ENCODE results near the gene TPH2. TPM values are rescaled to one million over a fixed set of nuclear protein-coding genes. Genes with fewer than 3 reads are reported as not detected.

Gene TPH2
- total and polyA plus RNA-seq, 5 donors from 2014 or later: not detected

DNA sequence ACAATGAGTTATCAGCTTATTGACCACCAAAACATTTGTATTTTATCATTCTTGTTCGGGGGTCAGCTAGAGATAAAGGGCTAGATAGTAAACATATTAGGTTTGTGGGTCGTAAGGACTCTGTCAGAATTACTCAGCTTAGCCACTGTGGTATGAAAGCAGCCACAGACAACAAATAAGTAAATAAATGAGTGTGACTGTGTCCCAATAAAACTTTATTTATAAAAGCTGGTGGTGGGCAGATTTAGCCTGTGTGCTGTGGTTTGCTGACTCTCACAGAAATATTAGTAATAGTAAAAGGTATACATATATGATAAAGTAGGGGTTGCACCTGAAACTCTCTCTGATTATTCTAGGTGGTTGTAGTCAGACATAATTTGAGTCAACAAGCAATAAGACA is 56.1 kb downstream of the TPH2 start:
- Histone ChIP-seq H3K9me3 (ENCODE audit: control insufficient read depth in 2 of 2, low read length in 2 of 2) (no peaks in the 10 kb centered on the region), H3K27me3 (ENCODE audit: control insufficient read depth, insufficient read depth, low read length) (peaks cover 1% of the 10 kb centered on the region), H3K4me1 (ENCODE audit: control insufficient read depth, insufficient read depth, low read length, poor library complexity, severe bottlenecking) (no peaks in the 10 kb centered on the region), H3K36me3 (ENCODE audit: control insufficient read depth, insufficient read depth, low read length) (no peaks in the 10 kb centered on the region), H3K4me3 (ENCODE audit: low read depth, low read length) (no peak overlapping the region), H3K27ac (ENCODE audit: insufficient read depth, low read length, poor library complexity, severe bottlenecking) (no peak overlapping the region)
- no peak overlapping the region for H3K4me3 Mint-ChIP-seq
- no peak for DNase-seq
- no peak overlapping the region for H3K27ac Mint-ChIP-seq
- H3K4me1 Mint-ChIP-seq: no peaks in the 10 kb centered on the region
- H3K36me3 Mint-ChIP-seq: no peaks in the 10 kb centered on the region
- ATAC-seq (ENCODE audit: low read depth in 2 of 2): no peak
- H3K27me3 Mint-ChIP-seq: no peaks in the 10 kb centered on the region
- no peaks in the 10 kb centered on the region for H3K9me3 Mint-ChIP-seq

DNA sequence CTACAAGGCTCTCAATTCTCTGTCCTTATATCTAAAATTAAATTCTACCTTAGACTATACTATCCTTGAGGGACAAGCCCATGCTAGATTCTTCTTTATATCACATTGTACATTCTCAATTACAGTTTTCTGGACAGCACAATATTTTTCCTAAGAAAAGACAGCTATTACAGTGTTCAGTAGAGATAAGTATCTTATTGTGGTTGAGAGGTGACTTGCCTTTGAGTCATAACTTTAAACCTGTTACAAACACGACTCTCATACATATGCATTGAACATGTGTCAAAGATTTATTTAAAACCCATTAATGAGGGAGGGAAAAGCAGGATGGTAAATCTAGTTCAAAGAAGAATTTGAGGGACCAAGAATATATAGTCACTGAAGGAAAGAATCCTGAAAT is 61.1 kb downstream of the TPH2 start:
- peaks cover 4% of the 10 kb centered on the region for H3K27me3 ChIP-seq (ENCODE audit: control insufficient read depth, insufficient read depth, low read length)
- Mint-ChIP-seq H3K36me3 (no peaks in the 10 kb centered on the region), H3K4me3 (no peak overlapping the region), H3K9me3 (no peaks in the 10 kb centered on the region), H3K27ac (no peak overlapping the region), H3K27me3 (peaks cover 5% of the 10 kb centered on the region), H3K4me1 (no peaks in the 10 kb centered on the region)
- no peaks in the 10 kb centered on the region for H3K9me3 ChIP-seq (ENCODE audit: control insufficient read depth in 2 of 2, low read length in 2 of 2)
- H3K27ac ChIP-seq (ENCODE audit: insufficient read depth, low read length, poor library complexity, severe bottlenecking): no peak overlapping the region
- no peak overlapping the region for H3K4me3 ChIP-seq (ENCODE audit: low read depth, low read length)
- DNase-seq (no peak), ATAC-seq (ENCODE audit: low read depth in 2 of 2) (no peak)
- no peaks in the 10 kb centered on the region for H3K4me1 ChIP-seq (ENCODE audit: control insufficient read depth, insufficient read depth, low read length, poor library complexity, severe bottlenecking)
- no peaks in the 10 kb centered on the region for H3K36me3 ChIP-seq (ENCODE audit: control insufficient read depth, insufficient read depth, low read length)

DNA sequence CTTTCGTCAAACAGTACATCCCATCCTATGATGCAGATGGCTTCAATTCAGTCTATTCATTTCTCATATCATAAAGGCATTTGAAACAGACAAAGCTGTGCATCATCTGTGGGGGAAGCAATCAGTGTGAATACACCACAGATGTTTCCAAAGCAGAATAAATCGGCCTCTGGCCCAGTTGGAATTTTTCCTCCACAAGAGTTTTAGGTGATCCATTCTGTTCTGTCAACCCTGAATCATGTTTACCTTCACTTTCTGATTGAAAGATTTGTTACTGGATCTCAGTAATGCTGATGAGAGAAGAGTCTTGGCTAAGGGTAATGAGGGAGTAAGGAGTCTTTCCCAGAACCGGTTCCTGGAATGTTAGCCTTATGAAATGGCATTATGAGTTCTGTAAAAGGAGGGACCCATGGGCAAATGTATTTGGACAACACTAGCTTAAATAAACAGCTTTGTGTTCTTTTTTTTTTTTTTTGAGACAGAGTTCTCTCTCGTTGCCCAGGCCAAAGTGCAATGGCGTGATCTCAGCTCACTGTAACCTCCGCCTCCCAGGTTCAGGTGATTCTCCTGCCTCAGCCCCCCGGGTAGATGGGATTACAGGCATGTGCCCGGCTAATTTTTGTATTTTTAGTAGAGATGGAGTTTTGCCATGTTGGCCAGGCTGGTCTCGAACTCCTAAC is 62.5 kb downstream of the TPH2 start:
- Histone ChIP-seq H3K4me3 (ENCODE audit: low read depth, low read length) (no peak overlapping the region), H3K27me3 (ENCODE audit: control insufficient read depth, insufficient read depth, low read length) (peaks cover 6% of the 10 kb centered on the region), H3K4me1 (ENCODE audit: control insufficient read depth, insufficient read depth, low read length, poor library complexity, severe bottlenecking) (no peaks in the 10 kb centered on the region), H3K27ac (ENCODE audit: insufficient read depth, low read length, poor library complexity, severe bottlenecking) (no peak overlapping the region), H3K9me3 (ENCODE audit: control insufficient read depth in 2 of 2, low read length in 2 of 2) (no peaks in the 10 kb centered on the region), H3K36me3 (ENCODE audit: control insufficient read depth, insufficient read depth, low read length) (no peaks in the 10 kb centered on the region)
- ATAC-seq (ENCODE audit: low read depth in 2 of 2): no peak
- H3K4me1 Mint-ChIP-seq: no peaks in the 10 kb centered on the region
- H3K27me3 Mint-ChIP-seq: peaks cover 15% of the 10 kb centered on the region
- H3K27ac Mint-ChIP-seq: no peak overlapping the region
- no peaks in the 10 kb centered on the region for H3K9me3 Mint-ChIP-seq
- no peaks in the 10 kb centered on the region for H3K36me3 Mint-ChIP-seq
- no peak for DNase-seq
- H3K4me3 Mint-ChIP-seq: no peak overlapping the region

DNA sequence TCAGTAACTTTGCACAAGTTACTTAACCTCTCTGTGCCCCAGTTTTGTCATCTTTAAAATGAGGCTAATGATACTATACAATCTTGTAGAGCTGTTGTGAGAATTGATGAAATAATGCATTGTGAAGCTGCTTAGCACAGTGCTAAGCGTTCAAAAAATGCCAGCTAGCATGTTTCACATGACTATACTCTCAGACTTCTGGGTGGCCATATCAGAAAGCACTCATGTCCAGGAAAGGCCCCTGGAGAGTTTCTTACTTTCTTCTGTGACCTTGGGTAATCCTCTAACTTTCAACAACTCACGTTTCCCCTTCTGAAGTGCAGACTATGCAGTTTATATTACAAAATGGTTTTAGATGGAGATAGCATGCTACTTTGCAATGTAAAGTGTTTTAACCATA is 68.1 kb downstream of the TPH2 start:
- Mint-ChIP-seq H3K36me3 (no peaks in the 10 kb centered on the region), H3K4me1 (no peaks in the 10 kb centered on the region), H3K27ac (no peak overlapping the region), H3K27me3 (peaks cover 15% of the 10 kb centered on the region), H3K9me3 (no peaks in the 10 kb centered on the region), H3K4me3 (no peak overlapping the region)
- ATAC-seq (ENCODE audit: low read depth in 2 of 2) (no peak), DNase-seq (no peak)
- Histone ChIP-seq H3K27ac (ENCODE audit: insufficient read depth, low read length, poor library complexity, severe bottlenecking) (no peak overlapping the region), H3K27me3 (ENCODE audit: control insufficient read depth, insufficient read depth, low read length) (peaks cover 2% of the 10 kb centered on the region), H3K36me3 (ENCODE audit: control insufficient read depth, insufficient read depth, low read length) (no peaks in the 10 kb centered on the region), H3K9me3 (ENCODE audit: control insufficient read depth in 2 of 2, low read length in 2 of 2) (no peaks in the 10 kb centered on the region), H3K4me1 (ENCODE audit: control insufficient read depth, insufficient read depth, low read length, poor library complexity, severe bottlenecking) (no peaks in the 10 kb centered on the region), H3K4me3 (ENCODE audit: low read depth, low read length) (no peak overlapping the region)

DNA sequence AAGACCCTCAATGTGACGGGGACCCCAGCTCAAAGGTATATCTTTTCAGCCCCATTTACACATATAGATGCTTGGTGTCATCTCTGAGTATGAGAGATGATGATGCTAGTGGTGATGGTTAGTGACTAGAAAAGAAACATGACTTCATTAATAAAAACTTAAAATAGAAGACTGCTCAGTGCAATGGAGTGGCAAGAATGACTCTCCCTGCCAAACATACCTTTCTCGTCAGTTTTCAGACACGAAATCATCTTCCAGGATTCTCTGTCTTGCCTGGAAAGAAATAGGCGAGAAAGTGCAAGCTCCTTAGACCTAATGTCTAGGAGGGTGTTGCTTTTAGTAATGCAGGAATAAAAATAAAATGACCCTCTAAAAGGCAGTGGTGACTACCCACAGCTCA is 71.7 kb downstream of the TPH2 start:
- H3K27ac ChIP-seq (ENCODE audit: insufficient read depth, low read length, poor library complexity, severe bottlenecking): no peak overlapping the region
- Mint-ChIP-seq H3K4me1 (no peaks in the 10 kb centered on the region), H3K36me3 (no peaks in the 10 kb centered on the region), H3K9me3 (no peaks in the 10 kb centered on the region), H3K4me3 (no peak overlapping the region), H3K27me3 (peaks cover 7% of the 10 kb centered on the region), H3K27ac (no peak overlapping the region)
- no peaks in the 10 kb centered on the region for H3K36me3 ChIP-seq (ENCODE audit: control insufficient read depth, insufficient read depth, low read length)
- no peak overlapping the region for H3K4me3 ChIP-seq (ENCODE audit: low read depth, low read length)
- no peaks in the 10 kb centered on the region for H3K4me1 ChIP-seq (ENCODE audit: control insufficient read depth, insufficient read depth, low read length, poor library complexity, severe bottlenecking)
- no peaks in the 10 kb centered on the region for H3K9me3 ChIP-seq (ENCODE audit: control insufficient read depth in 2 of 2, low read length in 2 of 2)
- DNase-seq (no peak), ATAC-seq (ENCODE audit: low read depth in 2 of 2) (no peak)
- H3K27me3 ChIP-seq (ENCODE audit: control insufficient read depth, insufficient read depth, low read length): peaks cover 2% of the 10 kb centered on the region

DNA sequence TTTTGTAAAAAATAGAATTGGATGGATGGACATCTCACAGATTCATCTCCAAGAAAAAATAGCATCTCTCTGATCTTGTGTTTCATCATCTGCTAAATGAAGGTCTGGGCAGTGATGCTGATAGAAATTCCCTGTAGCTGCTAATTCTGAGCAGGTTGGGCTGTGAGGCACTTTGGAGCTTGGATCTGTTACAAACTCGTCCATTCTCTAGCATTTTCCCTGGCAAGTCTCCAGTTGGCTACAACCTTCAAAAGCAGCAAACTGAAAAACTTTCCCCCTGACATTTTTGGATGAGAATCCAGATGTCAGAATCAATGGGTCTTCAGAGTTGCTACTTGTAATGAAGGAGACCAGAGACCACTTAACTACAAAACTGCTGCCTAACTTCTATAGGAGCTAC is 72.7 kb downstream of the TPH2 start:
- no peak overlapping the region for H3K4me3 Mint-ChIP-seq

DNA sequence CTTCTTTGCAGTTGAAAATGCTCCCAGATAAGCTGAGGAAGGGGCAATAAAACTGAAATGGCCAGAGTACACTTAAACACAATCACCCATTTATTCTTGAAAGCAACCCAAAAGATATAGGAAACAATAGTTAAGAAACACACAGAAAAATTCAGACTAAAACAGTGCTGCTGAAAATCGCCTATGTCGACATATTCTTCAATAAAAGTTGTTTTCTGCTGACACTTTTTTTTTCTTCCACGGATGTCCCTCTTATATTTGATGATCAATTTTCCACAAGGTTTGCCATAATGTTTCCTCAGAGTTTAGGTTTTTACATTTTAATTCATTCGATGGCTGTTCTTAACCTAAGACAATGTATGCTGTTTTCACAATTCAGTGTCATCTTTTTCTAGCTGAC is 74.2 kb downstream of the TPH2 start:
- no peaks in the 10 kb centered on the region for H3K27me3 ChIP-seq (ENCODE audit: control insufficient read depth, insufficient read depth, low read length)
- DNase-seq (no peak), ATAC-seq (ENCODE audit: low read depth in 2 of 2) (no peak)
- Mint-ChIP-seq H3K36me3 (no peaks in the 10 kb centered on the region), H3K27ac (no peak overlapping the region), H3K9me3 (no peaks in the 10 kb centered on the region), H3K4me1 (no peaks in the 10 kb centered on the region), H3K27me3 (no peaks in the 10 kb centered on the region), H3K4me3 (no peak overlapping the region)
- H3K36me3 ChIP-seq (ENCODE audit: control insufficient read depth, insufficient read depth, low read length): no peaks in the 10 kb centered on the region
- no peak overlapping the region for H3K4me3 ChIP-seq (ENCODE audit: low read depth, low read length)
- no peaks in the 10 kb centered on the region for H3K4me1 ChIP-seq (ENCODE audit: control insufficient read depth, insufficient read depth, low read length, poor library complexity, severe bottlenecking)
- no peak overlapping the region for H3K27ac ChIP-seq (ENCODE audit: insufficient read depth, low read length, poor library complexity, severe bottlenecking)
- H3K9me3 ChIP-seq (ENCODE audit: control insufficient read depth in 2 of 2, low read length in 2 of 2): no peaks in the 10 kb centered on the region

More for the DNA sequence above, 72.7 kb downstream of the TPH2 start:
- Mint-ChIP-seq H3K36me3 (no peaks in the 10 kb centered on the region), H3K4me1 (no peaks in the 10 kb centered on the region), H3K9me3 (no peaks in the 10 kb centered on the region), H3K27me3 (no peaks in the 10 kb centered on the region), H3K27ac (no peak overlapping the region)
- no peaks in the 10 kb centered on the region for H3K4me1 ChIP-seq (ENCODE audit: control insufficient read depth, insufficient read depth, low read length, poor library complexity, severe bottlenecking)
- H3K27ac ChIP-seq (ENCODE audit: insufficient read depth, low read length, poor library complexity, severe bottlenecking): no peak overlapping the region
- DNase-seq (no peak), ATAC-seq (ENCODE audit: low read depth in 2 of 2) (no peak)
- no peaks in the 10 kb centered on the region for H3K9me3 ChIP-seq (ENCODE audit: control insufficient read depth in 2 of 2, low read length in 2 of 2)
- no peaks in the 10 kb centered on the region for H3K27me3 ChIP-seq (ENCODE audit: control insufficient read depth, insufficient read depth, low read length)
- H3K36me3 ChIP-seq (ENCODE audit: control insufficient read depth, insufficient read depth, low read length): no peaks in the 10 kb centered on the region
- H3K4me3 ChIP-seq (ENCODE audit: low read depth, low read length): no peak overlapping the region

DNA sequence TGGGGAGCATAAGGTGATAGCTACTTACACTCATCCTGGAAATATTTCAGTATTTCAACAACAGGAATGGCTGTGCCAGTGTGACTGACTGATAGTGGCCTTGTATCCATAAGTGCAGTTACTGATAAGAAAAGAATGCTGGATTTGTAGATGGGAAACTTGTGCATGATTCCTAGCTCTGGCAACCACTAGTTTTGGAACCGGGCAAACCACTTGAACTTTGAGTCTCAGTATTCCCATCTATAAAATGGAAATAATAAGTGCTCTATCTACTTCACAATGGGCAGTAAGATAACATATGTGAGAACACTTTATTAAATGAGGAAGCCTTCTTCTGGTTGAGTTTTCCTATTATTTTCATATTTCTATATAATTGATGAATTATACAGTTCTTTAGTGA is 77.2 kb downstream of the TPH2 start:
- peaks cover 2% of the 10 kb centered on the region for H3K27me3 ChIP-seq (ENCODE audit: control insufficient read depth, insufficient read depth, low read length)
- no peaks in the 10 kb centered on the region for H3K9me3 ChIP-seq (ENCODE audit: control insufficient read depth in 2 of 2, low read length in 2 of 2)
- no peaks in the 10 kb centered on the region for H3K4me1 Mint-ChIP-seq
- DNase-seq (no peak), ATAC-seq (ENCODE audit: low read depth in 2 of 2) (no peak)
- no peaks in the 10 kb centered on the region for H3K36me3 ChIP-seq (ENCODE audit: control insufficient read depth, insufficient read depth, low read length)
- no peak overlapping the region for H3K4me3 ChIP-seq (ENCODE audit: low read depth, low read length)
- H3K4me1 ChIP-seq (ENCODE audit: control insufficient read depth, insufficient read depth, low read length, poor library complexity, severe bottlenecking): no peaks in the 10 kb centered on the region
- no peaks in the 10 kb centered on the region for H3K36me3 Mint-ChIP-seq
- no peak overlapping the region for H3K4me3 Mint-ChIP-seq
- H3K27ac ChIP-seq (ENCODE audit: insufficient read depth, low read length, poor library complexity, severe bottlenecking): no peak overlapping the region
- H3K27ac Mint-ChIP-seq: no peak overlapping the region
- H3K27me3 Mint-ChIP-seq: peaks cover 11% of the 10 kb centered on the region
- no peaks in the 10 kb centered on the region for H3K9me3 Mint-ChIP-seq
